HG03439 (cell line): ENCODE data around the gene TNK1.

ENCODE experiments used
- ATAC-seq: cut with Tn5 transposase; IDR thresholded peaks from one replicate; pipeline ENCODE4 v1.9.1; 2021; ENCODE audit warnings: mild to moderate bottlenecking, moderate library complexity; ENCODE audit not compliant: unreplicated experiment

TNK1 gene

DNA sequence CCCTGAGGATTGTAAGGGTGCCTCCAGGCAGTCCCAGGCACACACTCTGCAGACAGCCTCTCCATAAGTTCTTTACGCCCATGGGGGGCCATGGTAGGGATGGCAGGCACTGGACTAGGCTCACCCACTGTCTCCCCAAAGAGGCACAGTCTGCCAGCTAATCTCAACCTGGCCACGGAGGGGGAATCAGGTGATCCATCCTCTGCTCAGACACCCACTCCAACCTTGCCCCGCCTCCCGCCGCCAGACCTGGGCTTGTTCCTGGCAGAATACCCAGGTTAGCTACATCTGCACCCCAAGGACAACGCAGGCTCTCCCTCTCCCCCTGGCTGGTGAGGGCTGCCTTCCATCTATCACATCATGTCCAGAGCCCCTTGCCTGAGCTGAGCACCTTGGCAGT is 28.0 kb downstream of the TNK1 start:
- no peak for ATAC-seq

DNA sequence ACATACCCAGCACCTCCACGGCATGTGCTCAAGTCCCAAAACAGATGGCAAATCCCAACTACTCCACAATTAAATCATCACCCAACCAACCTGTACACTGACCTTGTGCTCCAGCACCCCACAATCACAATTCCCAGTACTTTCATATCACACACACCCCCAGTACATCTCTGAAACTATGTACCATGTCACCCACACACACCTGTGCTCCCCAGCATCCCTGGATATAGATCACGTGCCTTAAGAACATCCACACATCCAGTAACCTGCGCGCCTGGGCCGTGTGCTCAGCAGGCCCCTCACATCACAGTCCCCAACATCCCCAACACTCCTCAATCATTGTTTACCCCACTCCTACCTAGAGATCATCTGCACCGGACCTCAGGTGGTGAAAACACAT is 28.8 kb downstream of the TNK1 start:
- ATAC-seq: no peak

DNA sequence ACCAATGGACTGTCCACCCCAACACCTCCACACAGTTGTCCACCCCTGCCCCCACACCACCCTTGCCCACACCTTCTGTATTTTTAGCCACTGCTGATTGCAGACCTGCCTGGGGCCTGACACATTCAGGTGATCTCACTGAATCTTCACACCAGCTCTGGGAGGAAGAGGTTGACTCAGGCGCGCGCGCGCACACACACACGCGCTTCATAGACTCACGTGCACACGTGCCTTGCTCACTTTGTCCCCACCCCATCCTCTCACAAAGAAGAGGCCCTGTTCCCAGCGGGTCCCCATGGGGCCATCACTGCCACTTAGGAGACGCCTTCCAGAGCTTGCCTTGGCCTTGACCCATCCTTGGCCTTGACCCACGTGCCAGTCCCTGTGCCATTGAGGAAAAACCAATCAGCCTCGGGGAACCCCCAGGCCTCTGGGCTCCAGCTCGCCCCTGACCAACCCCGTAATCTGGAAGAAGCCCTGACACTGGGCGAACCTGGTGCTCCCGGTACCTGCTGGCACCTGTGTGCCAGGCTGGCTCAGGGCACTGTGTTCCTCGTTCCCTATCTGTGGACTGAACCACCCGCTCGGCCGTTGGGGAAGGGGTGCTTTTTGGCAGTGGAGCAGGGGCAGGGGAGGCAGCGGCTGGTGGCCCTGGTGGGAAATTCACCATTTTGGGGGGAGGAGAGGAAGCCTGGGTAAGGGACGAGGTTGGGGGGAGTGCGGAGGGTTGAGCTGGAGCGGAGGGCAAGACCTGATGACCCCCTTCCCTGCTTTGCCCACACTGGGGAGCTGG is 29.9 kb downstream of the TNK1 start:
- ATAC-seq: no peak

DNA sequence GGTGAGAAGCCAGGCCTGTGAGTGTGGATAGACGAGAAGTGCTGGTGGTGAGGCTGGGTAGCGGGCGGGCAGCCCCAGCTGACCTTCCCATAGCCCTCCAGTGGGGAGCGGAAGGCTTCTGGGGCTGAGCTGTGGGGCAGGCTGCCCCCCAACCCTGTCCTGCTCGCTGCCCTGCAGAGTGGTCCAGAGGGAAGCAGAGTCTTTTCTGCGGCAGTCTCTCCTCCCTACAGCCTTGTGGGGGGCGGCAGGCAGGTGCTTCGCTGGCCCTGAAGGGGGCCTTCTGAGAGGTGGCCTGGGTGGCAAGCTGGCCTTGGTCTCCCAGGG is 30.5 kb downstream of the TNK1 start:
- no peak for ATAC-seq

DNA sequence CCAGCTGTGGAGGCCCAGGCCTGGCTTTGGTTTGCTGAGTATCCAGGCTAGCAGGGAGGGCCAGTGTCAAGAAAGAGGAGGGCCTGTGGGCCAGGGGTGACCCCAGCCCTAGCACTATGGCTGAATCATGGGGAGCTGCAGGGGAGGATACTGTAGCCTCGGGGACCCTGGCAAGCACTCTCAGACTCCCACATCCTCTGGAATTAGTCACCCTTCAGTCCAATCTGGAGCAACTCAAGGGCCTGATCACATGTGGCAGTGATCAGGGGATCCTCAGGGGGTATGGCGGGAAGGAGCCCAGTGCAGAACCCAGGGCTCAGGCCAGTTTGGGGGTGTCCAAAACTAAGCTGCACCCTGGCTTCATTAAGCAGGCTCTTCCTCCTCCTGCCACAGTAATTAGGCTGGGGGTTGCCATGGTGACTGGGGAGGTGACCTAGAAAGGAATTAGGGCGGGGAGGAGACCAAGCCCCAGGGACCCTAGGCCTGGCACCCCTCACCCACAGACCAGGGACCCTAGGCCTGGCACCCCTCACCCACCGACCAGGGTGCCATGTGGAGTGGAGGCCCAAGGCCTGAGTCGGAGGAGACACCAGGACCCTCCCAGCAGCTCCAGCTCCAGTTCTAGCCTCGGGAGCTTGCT is 32.6 kb downstream of the TNK1 start:
- no peak for ATAC-seq

DNA sequence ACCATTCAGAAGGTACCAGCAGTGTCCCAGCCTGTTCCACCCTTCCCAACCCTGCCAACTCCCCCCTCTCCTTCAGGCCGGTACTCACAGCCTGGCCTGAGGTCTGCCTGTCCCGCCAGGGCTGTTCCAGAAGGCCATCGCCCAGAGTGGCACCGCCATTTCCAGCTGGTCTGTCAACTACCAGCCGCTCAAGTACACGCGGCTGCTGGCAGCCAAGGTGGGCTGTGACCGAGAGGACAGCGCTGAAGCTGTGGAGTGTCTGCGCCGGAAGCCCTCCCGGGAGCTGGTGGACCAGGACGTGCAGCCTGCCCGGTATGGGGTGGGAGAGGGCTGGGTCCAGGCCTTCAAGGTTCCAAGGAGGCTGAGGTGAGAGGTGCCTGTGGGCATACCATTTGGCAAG is 33.9 kb downstream of the TNK1 start:
- ATAC-seq: no peak

DNA sequence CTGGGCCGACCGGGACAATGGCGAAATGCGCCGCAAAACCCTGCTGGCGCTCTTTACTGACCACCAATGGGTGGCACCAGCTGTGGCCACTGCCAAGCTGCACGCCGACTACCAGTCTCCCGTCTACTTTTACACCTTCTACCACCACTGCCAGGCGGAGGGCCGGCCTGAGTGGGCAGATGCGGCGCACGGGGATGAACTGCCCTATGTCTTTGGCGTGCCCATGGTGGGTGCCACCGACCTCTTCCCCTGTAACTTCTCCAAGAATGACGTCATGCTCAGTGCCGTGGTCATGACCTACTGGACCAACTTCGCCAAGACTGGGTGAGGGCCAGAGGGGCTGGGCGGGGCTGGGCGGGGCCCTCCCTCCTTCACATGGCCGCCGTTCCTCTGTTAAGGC is 34.9 kb downstream of the TNK1 start:
- ATAC-seq: no peak

DNA sequence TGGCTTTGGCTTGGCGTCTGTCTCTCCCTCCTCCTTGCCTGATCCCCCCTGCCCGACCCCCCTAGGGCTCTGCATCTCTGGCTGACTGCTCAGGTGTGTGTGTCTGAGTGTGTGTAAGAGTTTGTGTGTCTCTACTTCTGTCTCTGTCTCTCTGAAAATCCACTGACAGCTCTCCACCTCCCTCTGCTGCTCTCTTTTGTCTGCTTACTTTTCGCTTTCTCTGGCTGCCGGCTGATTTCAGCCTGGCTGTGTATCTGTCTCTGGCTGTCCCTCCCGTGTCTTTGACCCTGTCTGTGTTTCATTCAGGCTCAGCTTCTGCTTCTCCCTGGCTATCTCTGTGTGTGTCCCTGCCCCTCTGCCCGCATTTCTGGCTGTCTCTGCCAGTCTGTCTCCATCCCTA is 35.4 kb downstream of the TNK1 start:
- no peak for ATAC-seq

DNA sequence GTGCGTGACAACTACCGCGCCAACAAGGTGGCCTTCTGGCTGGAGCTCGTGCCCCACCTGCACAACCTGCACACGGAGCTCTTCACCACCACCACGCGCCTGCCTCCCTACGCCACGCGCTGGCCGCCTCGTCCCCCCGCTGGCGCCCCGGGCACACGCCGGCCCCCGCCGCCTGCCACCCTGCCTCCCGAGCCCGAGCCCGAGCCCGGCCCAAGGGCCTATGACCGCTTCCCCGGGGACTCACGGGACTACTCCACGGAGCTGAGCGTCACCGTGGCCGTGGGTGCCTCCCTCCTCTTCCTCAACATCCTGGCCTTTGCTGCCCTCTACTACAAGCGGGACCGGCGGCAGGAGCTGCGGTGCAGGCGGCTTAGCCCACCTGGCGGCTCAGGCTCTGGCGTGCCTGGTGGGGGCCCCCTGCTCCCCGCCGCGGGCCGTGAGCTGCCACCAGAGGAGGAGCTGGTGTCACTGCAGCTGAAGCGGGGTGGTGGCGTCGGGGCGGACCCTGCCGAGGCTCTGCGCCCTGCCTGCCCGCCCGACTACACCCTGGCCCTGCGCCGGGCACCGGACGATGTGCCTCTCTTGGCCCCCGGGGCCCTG is 36.3 kb downstream of the TNK1 start:
- ATAC-seq: no peak

DNA sequence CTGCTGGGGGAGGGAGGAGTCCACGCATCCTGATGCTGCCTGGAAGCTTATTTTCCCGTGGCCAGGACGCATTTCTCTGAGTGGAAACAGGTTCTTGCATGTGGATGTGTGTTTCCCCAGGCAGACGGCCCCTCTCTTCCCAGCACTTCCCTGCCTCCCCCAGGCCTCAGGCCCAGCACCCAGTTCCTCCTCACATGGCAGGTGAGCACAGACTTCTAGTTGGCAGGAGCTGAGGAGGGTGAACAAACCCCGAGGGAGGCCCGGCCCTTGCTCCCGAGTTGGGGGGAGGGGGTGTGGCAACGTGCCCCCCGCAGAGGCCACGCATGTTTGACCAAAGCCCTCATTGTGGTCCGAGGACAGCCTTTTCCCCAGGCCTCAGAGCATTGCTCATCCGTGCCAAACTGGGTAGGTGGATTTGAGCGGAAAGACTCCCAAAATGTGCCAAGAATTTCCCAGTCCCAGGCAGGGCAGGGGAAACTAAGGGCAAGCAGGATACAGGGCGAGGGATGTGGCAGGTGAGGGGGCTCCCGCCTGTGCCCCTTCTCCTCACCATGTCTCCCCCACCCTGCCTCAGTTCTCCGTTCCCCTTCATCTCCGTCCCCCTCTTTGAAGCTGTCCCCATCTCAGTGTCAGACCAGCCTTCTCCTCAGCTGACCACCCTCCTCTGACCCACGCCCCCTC is 37.7 kb downstream of the TNK1 start:
- ATAC-seq: no peak

DNA sequence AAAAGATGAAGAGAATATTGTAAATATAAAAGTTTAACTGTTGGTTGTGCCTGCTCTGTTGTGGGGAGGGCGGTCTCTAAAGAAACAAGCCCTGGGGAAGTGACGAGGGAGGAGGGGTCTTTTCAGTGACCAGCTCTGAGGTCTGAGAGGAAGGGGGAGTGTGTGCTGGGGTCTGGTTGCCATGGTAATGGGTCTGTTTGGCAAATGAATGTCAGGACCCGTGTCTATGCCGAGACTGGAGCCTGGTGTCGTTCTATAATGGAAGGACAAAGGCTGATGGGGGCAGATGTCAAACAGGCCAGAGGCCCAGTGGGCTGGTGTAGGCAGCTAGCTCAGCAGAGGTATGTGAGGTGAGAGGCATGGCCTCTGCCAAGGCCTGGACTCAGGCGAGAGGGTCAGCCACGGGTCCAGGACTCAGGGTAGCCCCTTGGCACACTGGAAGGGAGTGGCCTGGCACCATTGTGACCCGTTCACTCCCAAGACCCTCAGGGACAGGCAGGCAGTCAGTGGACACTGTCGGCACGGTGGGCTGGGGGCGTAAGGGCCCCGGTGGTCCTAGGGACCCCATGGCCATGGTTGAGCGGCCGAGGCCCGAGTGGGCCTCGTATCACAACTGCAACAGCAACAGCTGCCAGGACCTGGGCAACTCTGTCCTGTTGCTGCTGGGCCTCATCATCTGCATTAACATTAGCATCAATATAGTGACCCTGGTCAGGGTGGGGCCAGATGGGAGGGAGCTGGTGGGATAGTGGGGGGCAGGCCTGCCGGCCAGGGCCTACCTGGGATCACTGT is 39.1 kb downstream of the TNK1 start, which contains the start of gene SPEM1:
SPEM1 (plus strand) TSS at position 506 of the 792 bp plus-strand sequence; CDS start at position 567, 61 bp downstream.
- no peak for ATAC-seq

DNA sequence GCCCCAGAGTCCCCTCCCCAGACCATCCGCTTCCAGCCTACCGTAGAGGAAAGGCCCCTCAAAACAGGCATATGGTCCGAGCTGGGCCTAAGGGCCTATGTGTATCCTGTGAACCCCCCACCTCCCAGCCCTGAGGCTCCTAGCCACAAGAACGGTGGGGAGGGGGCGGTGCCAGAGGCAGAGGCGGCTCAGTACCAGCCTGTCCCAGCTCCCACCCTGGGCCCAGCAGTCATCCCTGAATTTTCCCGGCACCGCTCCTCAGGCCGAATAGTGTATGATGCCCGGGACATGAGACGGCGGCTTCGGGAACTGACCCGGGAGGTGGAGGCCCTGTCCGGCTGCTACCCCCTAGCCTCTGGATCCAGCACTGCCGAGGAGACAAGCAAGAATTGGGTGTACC is 40.3 kb downstream of the TNK1 start:
- no peak for ATAC-seq

DNA sequence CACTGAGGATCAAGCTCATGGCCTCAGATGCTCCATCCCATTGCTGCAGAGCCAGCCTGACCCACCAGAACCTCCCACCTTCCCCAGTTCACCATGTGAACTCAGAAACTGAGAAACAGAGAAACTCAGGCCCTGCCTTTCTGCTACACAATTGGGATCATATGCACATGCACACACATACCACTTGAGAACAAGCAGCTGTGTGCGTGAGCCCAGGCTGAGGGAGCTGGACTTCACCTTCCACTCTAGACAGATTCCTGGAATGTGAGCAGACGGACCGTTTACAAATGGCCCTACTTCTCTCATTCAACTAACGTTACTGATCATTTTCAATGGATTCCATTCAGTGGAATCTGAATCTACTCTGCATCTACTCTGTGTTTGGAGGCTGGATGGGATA is 42.8 kb downstream of the TNK1 start:
- ATAC-seq: no peak

DNA sequence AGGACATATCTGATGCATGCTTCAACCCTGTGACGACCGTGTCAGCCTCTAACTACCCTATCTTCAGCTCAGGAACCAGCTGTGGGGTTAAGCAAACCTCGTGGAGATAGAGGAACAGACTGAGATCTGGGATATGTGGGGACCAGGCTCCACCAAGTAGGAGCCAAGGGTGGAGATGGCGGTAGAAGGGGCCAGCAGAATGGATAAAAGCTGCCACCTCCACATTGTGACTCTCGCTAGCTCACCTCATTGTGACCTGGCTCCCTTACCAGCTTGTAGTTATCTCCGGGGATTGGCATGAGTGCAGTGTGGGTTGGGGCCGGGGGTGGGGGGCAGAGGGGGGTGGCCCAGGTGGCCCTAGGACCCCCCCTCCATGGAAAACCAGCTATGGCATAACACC is 44.4 kb downstream of the TNK1 start, which contains the start of gene SPEM2:
SPEM2 (plus strand) TSS at position 301 of the 400 bp plus-strand sequence; CDS start at position 374, 73 bp downstream.
- ATAC-seq: no peak

DNA sequence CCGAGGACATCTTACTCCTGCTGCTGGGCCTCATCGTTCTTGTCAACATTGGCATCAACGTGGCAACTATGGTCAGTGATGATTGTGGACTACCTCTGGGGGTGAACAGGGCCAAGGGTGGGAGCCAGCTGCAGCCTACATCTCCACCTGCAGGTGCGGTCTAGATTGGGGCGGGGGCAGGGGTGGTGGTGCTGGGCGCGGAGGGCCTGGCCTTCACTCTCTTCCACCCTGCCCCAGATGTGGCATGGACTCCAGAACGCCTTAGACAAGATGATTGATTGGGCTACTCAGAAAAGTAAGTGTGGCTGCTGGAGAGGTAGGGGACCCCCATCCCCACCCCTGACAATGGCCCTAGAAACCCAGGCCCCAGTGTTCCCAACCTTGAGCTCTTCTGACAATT is 44.9 kb downstream of the TNK1 start:
- ATAC-seq: no peak

DNA sequence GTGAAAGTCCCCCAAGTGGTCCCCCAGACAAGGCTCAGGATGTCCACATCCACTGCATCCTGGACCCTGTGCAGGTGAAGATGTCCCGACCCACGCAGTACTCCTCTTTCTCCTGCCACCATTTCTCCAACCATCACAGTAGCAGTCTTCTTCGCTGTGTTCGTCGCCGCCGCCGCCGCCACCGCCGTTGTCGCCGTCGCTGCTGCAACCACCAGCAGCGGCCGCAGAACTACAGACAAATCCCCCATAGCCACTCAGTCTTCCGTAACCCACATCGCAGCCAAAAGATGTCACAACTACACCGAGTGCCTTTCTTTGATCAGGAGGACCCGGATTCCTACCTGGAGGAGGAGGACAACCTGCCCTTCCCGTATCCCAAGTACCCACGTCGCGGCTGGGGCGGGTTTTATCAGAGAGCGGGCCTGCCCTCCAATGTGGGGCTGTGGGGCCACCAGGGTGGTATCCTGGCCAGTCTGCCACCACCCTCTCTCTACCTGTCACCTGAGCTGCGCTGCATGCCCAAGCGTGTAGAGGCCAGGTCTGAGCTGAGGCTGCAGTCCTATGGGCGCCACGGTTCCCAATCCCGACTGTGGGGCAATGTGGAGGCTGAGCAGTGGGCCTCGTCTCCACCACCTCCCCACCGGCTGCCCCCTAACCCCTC is 45.4 kb downstream of the TNK1 start:
- ATAC-seq: no peak

DNA sequence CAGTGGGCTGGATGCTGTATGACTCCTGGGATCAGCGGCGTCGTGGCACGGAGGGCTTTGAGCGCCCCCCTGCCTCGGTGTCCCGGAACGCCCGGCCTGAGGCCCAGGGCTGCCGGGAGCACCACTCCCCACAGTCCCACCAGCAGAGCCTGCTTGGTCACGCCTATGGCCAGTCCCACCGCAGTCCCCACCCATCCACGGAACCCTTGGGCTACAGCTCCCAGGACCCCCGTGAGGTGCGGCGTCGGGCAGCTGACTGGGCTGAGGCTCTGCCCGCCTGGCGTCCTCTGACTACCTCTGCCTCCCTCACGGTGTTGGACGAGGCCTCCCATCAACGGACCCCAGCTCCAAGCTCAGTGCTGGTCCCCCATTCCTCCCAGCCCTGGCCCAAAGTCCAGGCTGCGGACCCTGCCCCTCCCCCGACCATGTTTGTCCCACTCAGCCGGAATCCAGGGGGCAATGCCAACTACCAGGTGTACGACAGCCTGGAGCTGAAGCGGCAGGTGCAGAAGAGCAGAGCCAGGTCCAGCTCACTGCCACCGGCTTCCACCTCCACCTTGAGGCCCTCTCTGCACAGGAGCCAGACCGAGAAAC is 46.1 kb downstream of the TNK1 start:
- no peak for ATAC-seq

DNA sequence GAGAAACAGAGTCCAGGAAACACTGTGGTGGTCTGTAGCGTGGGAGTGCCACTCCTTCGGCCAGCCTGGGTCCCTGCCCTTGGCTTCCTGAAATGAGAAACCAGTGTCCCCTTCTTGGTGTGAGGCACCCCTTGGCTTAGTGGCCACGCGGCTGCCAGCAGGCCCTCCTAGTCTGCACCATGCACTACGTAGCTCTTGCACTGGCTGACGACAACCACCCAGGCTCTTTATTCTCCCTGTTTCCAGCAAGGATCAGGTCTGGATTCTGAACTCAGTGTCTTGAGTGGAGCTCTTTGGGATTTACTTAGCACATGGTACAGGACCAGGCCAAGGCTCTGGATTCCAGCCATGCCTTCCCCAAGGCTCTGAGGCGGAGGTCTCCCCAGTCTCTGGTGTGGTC is 46.7 kb downstream of the TNK1 start:
- no peak for ATAC-seq

DNA sequence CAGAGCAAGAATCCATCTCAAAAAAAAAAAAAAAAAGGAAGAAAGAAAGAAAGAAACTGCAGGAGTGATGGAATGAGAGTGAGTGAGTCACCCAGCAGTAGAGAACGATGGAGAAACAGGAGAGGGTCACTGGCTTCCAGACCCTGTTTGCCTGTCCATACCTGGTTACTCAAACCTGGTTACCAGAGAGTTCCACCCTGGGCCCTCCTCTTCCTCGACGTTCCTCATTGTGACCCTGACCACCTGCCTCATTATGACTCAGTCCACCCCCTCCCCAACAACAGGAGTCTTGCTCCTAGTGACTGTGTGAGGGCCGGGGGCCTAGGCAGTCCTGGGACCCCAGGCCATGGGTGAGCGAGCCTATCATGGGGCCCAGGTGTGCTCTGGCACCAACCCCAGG is 47.7 kb downstream of the TNK1 start, which contains the start of gene SPEM3:
SPEM3 (plus strand) TSS at position 301 of the 400 bp plus-strand sequence; CDS start at position 347, 46 bp downstream.
- ATAC-seq: no peak

DNA sequence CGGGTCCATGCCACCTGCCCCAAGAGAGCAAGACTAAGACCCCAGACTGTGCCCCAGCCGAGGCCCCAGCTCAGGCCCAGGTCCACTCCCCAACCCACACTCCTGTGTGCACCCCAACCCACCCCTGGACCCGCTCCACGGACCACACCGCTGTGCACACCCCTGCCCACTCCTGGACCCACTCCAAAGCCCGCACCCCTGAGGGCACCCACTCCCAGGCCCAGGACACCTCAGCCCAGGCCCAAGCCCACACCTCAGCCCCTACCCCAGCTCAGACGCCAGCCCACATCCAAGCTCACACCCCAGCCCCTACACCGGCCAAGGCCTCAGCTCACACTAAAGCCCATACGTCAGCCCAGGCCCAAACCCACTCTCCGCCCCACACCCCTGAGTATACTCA is 48.8 kb downstream of the TNK1 start:
- no peak for ATAC-seq
